ENCODE results near the gene CIDEB. TPM values are rescaled to one million over a fixed set of nuclear protein-coding genes. Genes with fewer than 3 reads are reported as not detected.

CIDEB gene
- total RNA-seq, 1 donor from 2014 or later = 1.8 TPM

- peaks cover 8% of the 10 kb centered on the region for H3K27me3 Mint-ChIP-seq (ENCODE audit: unreplicated experiment)
- no peak for TF ChIP-seq CTCF (IDR thresholded peaks at IDR 0.05; ENCODE audit: partially characterized antibody, unreplicated experiment)
- H3K36me3 Mint-ChIP-seq (ENCODE audit: unreplicated experiment) = no peaks in the 10 kb centered on the region
- H3K27ac Mint-ChIP-seq (ENCODE audit: unreplicated experiment) = no peak overlapping the region
- no peak overlapping the region for H3K4me3 Mint-ChIP-seq (ENCODE audit: unreplicated experiment)
- no peaks in the 10 kb centered on the region for H3K4me1 Mint-ChIP-seq (ENCODE audit: low read depth, unreplicated experiment)
- peaks cover 1% of the 10 kb centered on the region for H3K9me3 Mint-ChIP-seq (ENCODE audit: unreplicated experiment)
- no peak for DNase-seq
These were observed 48.3 kb downstream of the CIDEB start for GRCh38 chr14:24259282-24260025.

- DNase-seq = no peak
- Mint-ChIP-seq H3K36me3 (ENCODE audit: unreplicated experiment) (no peaks in the 10 kb centered on the region), H3K4me3 (ENCODE audit: unreplicated experiment) (no peak overlapping the region), H3K4me1 (ENCODE audit: low read depth, unreplicated experiment) (no peaks in the 10 kb centered on the region), H3K27ac (ENCODE audit: unreplicated experiment) (no peak overlapping the region), H3K27me3 (ENCODE audit: unreplicated experiment) (peaks cover 10% of the 10 kb centered on the region), H3K9me3 (ENCODE audit: unreplicated experiment) (peaks cover 1% of the 10 kb centered on the region)
- TF ChIP-seq CTCF (IDR thresholded peaks at IDR 0.05; ENCODE audit: partially characterized antibody, unreplicated experiment) = no peak
These were observed 49.1 kb downstream of the CIDEB start for GRCh38 chr14:24258548-24259265.

GRCh38 chr14:24258119-24258518 lies 49.7 kb downstream of the CIDEB start:
- DNase-seq = no peak
- H3K9me3 Mint-ChIP-seq (ENCODE audit: unreplicated experiment) = peaks cover 1% of the 10 kb centered on the region
- TF ChIP-seq CTCF (IDR thresholded peaks at IDR 0.05; ENCODE audit: partially characterized antibody, unreplicated experiment) = no peak
- no peaks in the 10 kb centered on the region for H3K36me3 Mint-ChIP-seq (ENCODE audit: unreplicated experiment)
- H3K4me1 Mint-ChIP-seq (ENCODE audit: low read depth, unreplicated experiment) = no peaks in the 10 kb centered on the region
- H3K27ac Mint-ChIP-seq (ENCODE audit: unreplicated experiment) = no peak overlapping the region
- H3K27me3 Mint-ChIP-seq (ENCODE audit: unreplicated experiment) = peaks cover 10% of the 10 kb centered on the region
- H3K4me3 Mint-ChIP-seq (ENCODE audit: unreplicated experiment) = no peak overlapping the region

- TF ChIP-seq CTCF (IDR thresholded peaks at IDR 0.05; ENCODE audit: partially characterized antibody, unreplicated experiment) = no peak
- Mint-ChIP-seq H3K4me1 (ENCODE audit: low read depth, unreplicated experiment) (no peaks in the 10 kb centered on the region), H3K4me3 (ENCODE audit: unreplicated experiment) (no peak overlapping the region), H3K36me3 (ENCODE audit: unreplicated experiment) (no peaks in the 10 kb centered on the region), H3K9me3 (ENCODE audit: unreplicated experiment) (peaks cover 1% of the 10 kb centered on the region), H3K27me3 (ENCODE audit: unreplicated experiment) (peaks cover 10% of the 10 kb centered on the region), H3K27ac (ENCODE audit: unreplicated experiment) (no peak overlapping the region)
- no peak for DNase-seq
These were observed 50.8 kb downstream of the CIDEB start for GRCh38 chr14:24256960-24257359.
